Activated naive CD4-positive, alpha-beta T cell treated with anti-CD3 and anti-CD28 coated beads, Interleukin-2, amount 50 U/mL, for 24 hours (primary cell): ENCODE data around the gene KATNAL1.

Experiments used
- H3K27ac Mint-ChIP-seq: one replicate; pipeline ENCODE4 v1.8.0; 2021; ENCODE audit warnings: mild to moderate bottlenecking, mixed read lengths
- H3K27me3 Mint-ChIP-seq: one replicate; pipeline ENCODE4 v1.8.0; 2021; ENCODE audit warnings: mixed read lengths
- H3K36me3 Mint-ChIP-seq: one replicate; pipeline ENCODE4 v1.8.0; 2021; ENCODE audit warnings: mixed read lengths
- H3K4me1 Mint-ChIP-seq: one replicate; pipeline ENCODE4 v1.8.0; 2021; ENCODE audit warnings: mixed read lengths
- H3K4me3 Mint-ChIP-seq: one replicate; pipeline ENCODE4 v1.8.0; 2021; ENCODE audit warnings: mild to moderate bottlenecking, mixed read lengths
- H3K9me3 Mint-ChIP-seq: one replicate; pipeline ENCODE4 v1.8.0; 2021; ENCODE audit warnings: mixed read lengths

KATNAL1 gene

DNA sequence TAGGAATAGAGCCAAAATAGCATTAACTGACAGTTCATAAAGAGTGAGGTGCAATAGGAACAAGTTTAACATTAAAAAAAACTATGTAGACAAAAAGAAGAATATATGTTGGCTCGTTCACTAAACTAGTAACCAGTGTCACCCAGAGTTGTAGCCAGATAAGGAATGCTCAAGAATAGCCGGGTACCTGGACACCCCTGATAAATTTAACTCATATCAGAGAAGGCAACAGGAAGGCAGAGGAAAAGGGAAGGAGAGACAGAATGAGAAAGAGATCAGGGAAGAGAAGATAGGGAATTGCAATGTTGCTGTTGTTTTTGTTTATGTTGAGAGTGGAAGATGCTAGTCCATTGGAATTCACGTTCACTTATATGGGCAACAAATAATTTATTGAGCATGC is 31.6 kb upstream of the KATNAL1 start:
- H3K27ac Mint-ChIP-seq = no peak overlapping the region

GRCh38 chr13:30338331-30338851 is 31.0 kb upstream of the KATNAL1 start:
- H3K4me3 Mint-ChIP-seq = no peak overlapping the region
- H3K27ac Mint-ChIP-seq = no peak overlapping the region
- H3K4me1 Mint-ChIP-seq = peaks cover 20% of the 10 kb centered on the region
- no peaks in the 10 kb centered on the region for H3K9me3 Mint-ChIP-seq
- peaks cover 1% of the 10 kb centered on the region for H3K36me3 Mint-ChIP-seq
- H3K27me3 Mint-ChIP-seq = no peaks in the 10 kb centered on the region

More for the DNA sequence above, 31.6 kb upstream of the KATNAL1 start:
- peaks cover 1% of the 10 kb centered on the region for H3K36me3 Mint-ChIP-seq
- no peaks in the 10 kb centered on the region for H3K9me3 Mint-ChIP-seq
- peaks cover 23% of the 10 kb centered on the region for H3K4me1 Mint-ChIP-seq
- H3K4me3 Mint-ChIP-seq = no peak overlapping the region
- no peaks in the 10 kb centered on the region for H3K27me3 Mint-ChIP-seq

GRCh38 chr13:30337061-30337610 is 29.8 kb upstream of the KATNAL1 start:
- Mint-ChIP-seq H3K27me3 (no peaks in the 10 kb centered on the region), H3K4me1 (peaks cover 7% of the 10 kb centered on the region), H3K27ac (no peak overlapping the region), H3K36me3 (peaks cover 1% of the 10 kb centered on the region), H3K9me3 (no peaks in the 10 kb centered on the region), H3K4me3 (no peak overlapping the region)

GRCh38 chr13:30334663-30335386 is 27.5 kb upstream of the KATNAL1 start:
- H3K4me3 Mint-ChIP-seq = no peak overlapping the region
- H3K9me3 Mint-ChIP-seq = no peaks in the 10 kb centered on the region
- H3K27me3 Mint-ChIP-seq = no peaks in the 10 kb centered on the region
- H3K27ac Mint-ChIP-seq = no peak overlapping the region
- H3K36me3 Mint-ChIP-seq = peaks cover 1% of the 10 kb centered on the region
- H3K4me1 Mint-ChIP-seq = peaks cover 5% of the 10 kb centered on the region

DNA sequence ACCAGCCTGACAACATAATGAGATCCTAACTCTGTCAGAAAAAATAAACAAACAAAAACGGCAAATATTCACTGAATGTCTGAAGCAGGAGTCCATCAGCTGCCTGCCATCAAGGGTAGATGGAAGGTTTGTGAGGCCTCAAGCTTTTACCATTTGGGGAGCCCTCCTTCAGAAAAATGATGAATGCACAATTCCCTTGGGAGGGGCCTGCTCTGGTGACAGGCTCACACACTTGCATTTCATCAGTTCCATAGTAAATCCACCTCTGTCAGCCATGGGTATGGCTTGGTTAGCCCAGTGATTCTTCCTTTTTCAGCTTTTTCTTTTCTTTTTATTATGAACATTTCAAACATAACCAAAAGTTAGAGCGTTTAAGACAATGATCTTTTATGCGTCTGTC is 26.3 kb upstream of the KATNAL1 start:
- H3K4me3 Mint-ChIP-seq = no peak overlapping the region
- H3K36me3 Mint-ChIP-seq = peaks cover 1% of the 10 kb centered on the region

GRCh38 chr13:30332456-30333143 is 25.2 kb upstream of the KATNAL1 start:
- H3K4me1 Mint-ChIP-seq = peaks cover 10% of the 10 kb centered on the region
- H3K4me3 Mint-ChIP-seq = no peak overlapping the region
- no peaks in the 10 kb centered on the region for H3K9me3 Mint-ChIP-seq
- H3K27ac Mint-ChIP-seq = no peak overlapping the region
- peaks cover under 1% of the 10 kb centered on the region for H3K36me3 Mint-ChIP-seq
- no peaks in the 10 kb centered on the region for H3K27me3 Mint-ChIP-seq

More for the DNA sequence above, 26.3 kb upstream of the KATNAL1 start:
- H3K9me3 Mint-ChIP-seq = no peaks in the 10 kb centered on the region
- H3K27me3 Mint-ChIP-seq = no peaks in the 10 kb centered on the region
- peaks cover 10% of the 10 kb centered on the region for H3K4me1 Mint-ChIP-seq
- H3K27ac Mint-ChIP-seq = no peak overlapping the region

- Mint-ChIP-seq H3K4me3 (no peak overlapping the region), H3K27me3 (no peaks in the 10 kb centered on the region), H3K9me3 (no peaks in the 10 kb centered on the region), H3K4me1 (peaks cover 4% of the 10 kb centered on the region), H3K27ac (no peak overlapping the region), H3K36me3 (no peaks in the 10 kb centered on the region)
Measured at GRCh38 chr13:30331331-30331771, 24.0 kb upstream of the KATNAL1 start.

GRCh38 chr13:30329009-30329585 is 21.7 kb upstream of the KATNAL1 start:
- Mint-ChIP-seq H3K27me3 (no peaks in the 10 kb centered on the region), H3K4me3 (no peak overlapping the region), H3K27ac (no peak overlapping the region), H3K36me3 (no peaks in the 10 kb centered on the region), H3K9me3 (no peaks in the 10 kb centered on the region), H3K4me1 (peaks cover 4% of the 10 kb centered on the region)

DNA sequence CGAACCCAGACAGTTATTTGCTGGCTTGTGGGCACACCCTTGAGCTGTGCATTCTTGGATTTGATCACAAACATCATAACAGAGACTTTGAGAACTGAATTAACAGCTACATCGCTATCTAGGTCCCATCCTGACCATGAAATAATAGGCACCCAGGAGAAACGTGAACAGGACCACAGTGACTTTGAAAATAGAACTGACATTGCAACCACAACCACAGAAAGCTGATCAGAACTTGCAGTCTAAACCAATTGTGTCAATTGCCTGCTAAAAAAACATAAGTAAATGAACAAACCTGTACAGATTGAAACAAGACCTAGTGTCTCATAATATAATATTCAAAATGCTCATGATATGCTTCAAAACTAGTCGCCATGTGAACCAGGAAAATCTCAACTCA is 18.3 kb upstream of the KATNAL1 start:
- H3K27ac Mint-ChIP-seq = no peak overlapping the region

DNA sequence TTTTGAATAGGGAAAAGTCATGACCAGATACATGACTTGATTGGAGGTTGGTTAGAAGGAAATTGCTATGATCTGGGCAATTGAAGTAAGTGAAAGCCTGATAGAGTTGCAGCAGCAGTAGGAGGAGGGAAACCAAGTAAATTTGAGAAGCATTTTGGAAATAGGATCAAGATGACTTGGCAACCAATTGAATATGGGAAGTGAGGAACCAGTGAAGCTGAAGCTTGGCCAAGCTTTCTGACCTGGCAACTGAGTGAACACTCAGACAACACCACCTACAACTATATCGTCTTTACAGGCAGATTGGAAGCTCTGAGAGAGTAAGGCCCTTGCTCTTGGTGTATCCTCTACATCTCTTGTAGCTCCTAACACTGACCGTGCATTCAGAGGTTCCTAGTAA is 16.2 kb upstream of the KATNAL1 start:
- Mint-ChIP-seq H3K9me3 (no peaks in the 10 kb centered on the region), H3K27me3 (no peaks in the 10 kb centered on the region), H3K27ac (no peak overlapping the region), H3K4me1 (no peaks in the 10 kb centered on the region), H3K4me3 (no peak overlapping the region), H3K36me3 (no peaks in the 10 kb centered on the region)

More for the DNA sequence above, 18.3 kb upstream of the KATNAL1 start:
- Mint-ChIP-seq H3K27me3 (no peaks in the 10 kb centered on the region), H3K36me3 (no peaks in the 10 kb centered on the region), H3K4me1 (peaks cover 4% of the 10 kb centered on the region), H3K4me3 (no peak overlapping the region), H3K9me3 (no peaks in the 10 kb centered on the region)

DNA sequence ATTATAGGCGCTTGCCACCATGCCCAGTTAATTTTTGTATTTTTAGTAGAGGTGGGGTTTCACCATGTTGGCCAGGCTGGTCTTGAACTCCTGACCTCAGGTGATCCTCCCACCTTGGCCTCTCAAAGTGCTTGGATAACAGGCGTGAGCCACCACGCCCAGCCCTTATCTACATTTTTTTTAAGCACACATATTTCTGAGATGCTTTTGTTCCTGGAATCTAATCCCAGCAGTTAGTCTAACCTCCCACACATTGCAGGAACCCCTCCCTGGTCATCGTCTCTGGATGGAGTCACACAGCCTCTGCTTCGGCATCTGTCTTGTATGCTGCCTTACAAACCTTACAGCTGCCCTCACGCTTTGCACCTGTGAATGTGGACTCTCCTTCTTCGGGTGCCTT is 15.1 kb upstream of the KATNAL1 start:
- Mint-ChIP-seq H3K36me3 (no peaks in the 10 kb centered on the region), H3K9me3 (no peaks in the 10 kb centered on the region), H3K4me1 (no peaks in the 10 kb centered on the region), H3K4me3 (no peak overlapping the region), H3K27me3 (no peaks in the 10 kb centered on the region), H3K27ac (no peak overlapping the region)

DNA sequence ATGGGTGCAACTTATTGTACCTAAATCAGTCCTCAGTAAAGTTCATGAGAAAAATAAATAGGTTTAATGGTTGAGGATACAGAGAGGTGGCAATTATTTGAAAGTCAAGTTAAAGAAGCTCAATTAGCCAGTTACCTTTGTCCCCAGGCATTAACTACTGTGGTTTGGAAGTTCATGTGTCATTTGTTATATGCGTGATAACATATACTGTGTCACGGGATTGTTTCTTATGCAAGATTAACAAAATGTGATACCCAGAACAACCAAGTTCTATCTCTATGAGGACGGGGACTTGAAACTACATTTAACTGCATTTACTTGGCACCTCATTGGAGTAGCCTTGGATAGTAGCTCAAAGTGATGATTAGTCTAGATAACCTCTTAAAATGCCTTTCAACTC is 13.9 kb upstream of the KATNAL1 start:
- Mint-ChIP-seq H3K4me3 (no peak overlapping the region), H3K27me3 (no peaks in the 10 kb centered on the region), H3K36me3 (no peaks in the 10 kb centered on the region), H3K27ac (no peak overlapping the region), H3K9me3 (no peaks in the 10 kb centered on the region), H3K4me1 (no peaks in the 10 kb centered on the region)

DNA sequence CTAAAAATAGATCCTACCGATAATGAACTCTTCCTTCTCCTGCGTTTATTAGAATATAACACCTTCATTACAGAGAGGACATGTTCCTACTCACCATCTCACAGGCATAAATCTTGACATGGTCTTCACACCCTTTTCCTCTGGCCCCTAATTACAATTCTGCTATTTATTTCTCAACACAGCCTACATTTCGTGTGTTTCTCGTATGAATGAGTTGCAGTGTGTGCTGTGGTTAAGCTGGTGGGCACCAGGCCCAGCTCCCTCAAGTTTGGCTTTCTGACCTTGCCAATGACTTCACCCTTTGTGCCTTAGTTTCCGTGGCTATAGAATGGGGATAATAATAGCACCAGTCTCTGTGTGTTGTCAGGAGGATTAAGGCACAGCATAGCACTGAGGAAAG is 12.3 kb upstream of the KATNAL1 start:
- peaks cover 5% of the 10 kb centered on the region for H3K4me1 Mint-ChIP-seq
- no peaks in the 10 kb centered on the region for H3K9me3 Mint-ChIP-seq
- H3K4me3 Mint-ChIP-seq = no peak overlapping the region
- no peaks in the 10 kb centered on the region for H3K36me3 Mint-ChIP-seq
- H3K27ac Mint-ChIP-seq = no peak overlapping the region
- H3K27me3 Mint-ChIP-seq = no peaks in the 10 kb centered on the region

DNA sequence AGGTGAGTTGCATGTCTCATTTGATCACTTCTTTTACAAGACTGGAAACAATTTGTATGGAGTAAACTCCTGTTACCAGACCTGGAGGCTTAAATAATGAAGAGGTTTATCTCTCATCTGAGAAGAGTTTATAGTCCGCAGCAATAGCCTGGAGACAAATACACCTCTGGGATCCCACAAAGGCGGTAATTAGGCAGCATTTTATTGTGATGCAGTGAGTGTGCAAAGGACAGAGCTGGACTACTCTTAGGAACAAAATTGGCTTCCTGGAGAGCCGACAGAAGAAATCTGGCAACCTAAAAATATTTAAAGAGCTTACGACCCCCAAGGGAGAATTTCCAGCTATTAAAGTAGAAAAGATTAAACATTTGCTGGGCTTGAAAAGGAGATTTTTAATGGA is 11.8 kb upstream of the KATNAL1 start:
- Mint-ChIP-seq H3K4me1 (peaks cover 5% of the 10 kb centered on the region), H3K9me3 (no peaks in the 10 kb centered on the region), H3K27ac (no peak overlapping the region), H3K27me3 (no peaks in the 10 kb centered on the region), H3K36me3 (no peaks in the 10 kb centered on the region), H3K4me3 (no peak overlapping the region)

GRCh38 chr13:30318026-30318425 is 10.7 kb upstream of the KATNAL1 start:
- Mint-ChIP-seq H3K4me1 (peaks cover 16% of the 10 kb centered on the region), H3K4me3 (no peak overlapping the region), H3K36me3 (no peaks in the 10 kb centered on the region), H3K27me3 (no peaks in the 10 kb centered on the region), H3K27ac (no peak overlapping the region), H3K9me3 (no peaks in the 10 kb centered on the region)

- Mint-ChIP-seq H3K4me1 (peaks cover 17% of the 10 kb centered on the region), H3K4me3 (no peak overlapping the region), H3K27me3 (no peaks in the 10 kb centered on the region), H3K27ac (no peak overlapping the region), H3K36me3 (no peaks in the 10 kb centered on the region), H3K9me3 (no peaks in the 10 kb centered on the region)
Measured at GRCh38 chr13:30314562-30314961, 7.2 kb upstream of the KATNAL1 start.
